ENCODE results near the gene RASSF1. TPM values are rescaled to one million over a fixed set of nuclear protein-coding genes. Genes with fewer than 3 reads are reported as not detected.

RASSF1 gene
- total RNA-seq, 2 donors from 2014 or later, result 9.4 to 17.2 TPM

DNA sequence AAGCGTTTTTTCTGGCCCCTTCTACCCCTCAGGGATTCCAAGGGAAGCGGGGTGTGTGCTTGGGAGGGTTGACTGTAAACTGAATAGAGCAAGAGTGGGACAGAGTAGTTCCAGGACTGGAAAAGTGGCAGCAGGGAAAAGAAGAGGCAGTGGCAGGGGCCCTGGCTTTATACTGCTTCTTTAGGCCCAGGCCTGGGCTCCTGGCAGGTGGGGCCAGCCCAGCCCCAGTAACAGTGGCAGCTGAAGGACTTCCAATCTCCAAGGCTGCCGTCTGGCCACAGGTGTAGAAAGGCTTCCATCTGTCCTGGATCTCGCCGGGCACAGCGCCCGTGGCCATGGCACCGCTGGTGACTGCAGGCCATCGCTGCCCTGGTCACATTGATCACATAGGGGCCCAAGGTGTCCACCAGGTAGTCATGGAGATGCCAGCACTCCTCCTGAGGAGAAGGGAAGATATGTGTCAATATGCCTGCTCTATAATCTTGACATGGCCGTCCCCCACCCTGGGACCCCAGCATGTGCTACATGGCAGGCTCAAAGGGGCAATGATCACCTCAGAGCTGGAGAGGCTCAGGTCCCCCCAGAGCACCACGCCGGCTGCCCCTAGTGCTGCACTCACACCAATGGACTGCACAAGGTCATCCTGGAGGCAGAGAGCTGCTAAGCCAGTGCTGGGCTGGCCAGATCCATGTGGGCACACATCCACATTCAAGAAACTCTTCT lies 47.4 kb downstream of the RASSF1 start:
- no peaks in the 10 kb centered on the region for H3K27me3 ChIP-seq (ENCODE audit: control insufficient read depth, insufficient read depth, low read length, poor library complexity, severe bottlenecking)
- H3K27ac ChIP-seq (ENCODE audit: low read depth, low read length), result peak overlapping the region; percentile 25
- H3K9me3 ChIP-seq (ENCODE audit: control insufficient read depth, low read length), result no peaks in the 10 kb centered on the region
- H3K4me1 ChIP-seq (ENCODE audit: control insufficient read depth, insufficient read depth, low read length), result no peaks in the 10 kb centered on the region
- Mint-ChIP-seq H3K4me1 (peaks cover 11% of the 10 kb centered on the region), H3K36me3 (ENCODE audit: low read depth) (peaks cover 26% of the 10 kb centered on the region), H3K4me3 (peak overlapping the region; percentile 74), H3K9me3 (no peaks in the 10 kb centered on the region), H3K27ac (peak overlapping the region; percentile 98), H3K27me3 (ENCODE audit: insufficient read depth) (no peaks in the 10 kb centered on the region)
- WGBS, 2 experiments (ENCODE audit: insufficient coverage in 1 of 2, insufficient read length in 1 of 2), result 91 to 92% methylated on average over 10 to 12 of the region's 12 CpGs
- H3K4me3 ChIP-seq (ENCODE audit: low read length), result no peak overlapping the region
- peaks cover 17% of the 10 kb centered on the region for H3K36me3 ChIP-seq (ENCODE audit: control insufficient read depth, insufficient read depth, low read length)
- DNase-seq, result peak; percentile 38
- TF ChIP-seq, protein P1, sequence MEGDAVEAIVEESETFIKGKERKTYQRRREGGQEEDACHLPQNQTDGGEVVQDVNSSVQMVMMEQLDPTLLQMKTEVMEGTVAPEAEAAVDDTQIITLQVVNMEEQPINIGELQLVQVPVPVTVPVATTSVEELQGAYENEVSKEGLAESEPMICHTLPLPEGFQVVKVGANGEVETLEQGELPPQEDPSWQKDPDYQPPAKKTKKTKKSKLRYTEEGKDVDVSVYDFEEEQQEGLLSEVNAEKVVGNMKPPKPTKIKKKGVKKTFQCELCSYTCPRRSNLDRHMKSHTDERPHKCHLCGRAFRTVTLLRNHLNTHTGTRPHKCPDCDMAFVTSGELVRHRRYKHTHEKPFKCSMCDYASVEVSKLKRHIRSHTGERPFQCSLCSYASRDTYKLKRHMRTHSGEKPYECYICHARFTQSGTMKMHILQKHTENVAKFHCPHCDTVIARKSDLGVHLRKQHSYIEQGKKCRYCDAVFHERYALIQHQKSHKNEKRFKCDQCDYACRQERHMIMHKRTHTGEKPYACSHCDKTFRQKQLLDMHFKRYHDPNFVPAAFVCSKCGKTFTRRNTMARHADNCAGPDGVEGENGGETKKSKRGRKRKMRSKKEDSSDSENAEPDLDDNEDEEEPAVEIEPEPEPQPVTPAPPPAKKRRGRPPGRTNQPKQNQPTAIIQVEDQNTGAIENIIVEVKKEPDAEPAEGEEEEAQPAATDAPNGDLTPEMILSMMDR (conservative IDR thresholded peaks at IDR 0.05), result no peak
- H3K9ac ChIP-seq (ENCODE audit: extremely low read depth, low read length, poor library complexity, severe bottlenecking), result no peak overlapping the region

DNA sequence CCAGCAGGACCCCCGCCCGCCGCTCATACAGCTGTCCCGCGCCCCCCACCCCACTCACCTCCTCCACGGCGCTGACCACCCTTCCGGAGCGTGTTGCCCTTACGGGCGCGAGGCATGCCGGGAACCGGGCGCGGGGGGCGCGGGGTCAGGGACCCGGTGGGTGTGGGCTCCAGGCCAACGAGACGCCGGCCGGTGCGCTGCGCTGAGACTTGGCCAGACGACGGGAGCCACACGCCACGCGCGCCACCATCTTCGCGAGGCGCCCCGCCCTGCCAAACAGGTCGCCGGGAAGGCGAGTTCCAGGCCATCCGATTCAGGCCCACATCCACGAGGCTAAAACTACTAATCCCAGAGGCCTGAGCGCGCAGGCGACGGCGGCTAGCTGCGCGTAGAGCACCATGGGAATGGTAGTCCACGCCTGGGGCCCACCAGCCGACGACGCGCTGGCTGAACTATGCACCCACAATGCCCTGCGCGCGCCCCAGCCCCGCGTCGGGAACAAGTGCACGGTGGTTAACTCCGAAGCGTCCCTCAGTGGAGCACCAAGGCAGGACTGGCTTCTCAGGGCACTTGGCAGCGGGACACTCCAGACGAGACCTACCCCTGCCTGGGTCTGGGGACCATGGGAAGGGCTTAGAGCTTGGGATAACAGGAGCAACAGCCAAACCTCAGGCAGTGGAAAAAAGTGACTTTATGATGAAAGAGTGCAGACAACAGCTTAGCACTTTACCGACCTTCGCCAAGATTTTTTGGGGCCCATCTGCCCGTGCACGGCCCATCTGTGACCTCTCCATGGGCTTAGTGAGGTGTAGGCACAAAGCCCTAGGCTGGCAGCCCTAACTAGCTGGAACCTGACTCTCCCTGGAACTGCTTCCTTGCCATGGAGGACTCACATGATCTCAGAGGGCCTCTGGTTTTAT lies 48.2 kb downstream of the RASSF1 start, which contains the start of gene IFRD2:
IFRD2 (minus strand) TSS at position 271 of the 920 bp plus-strand sequence; CDS start at position 116, 155 bp downstream.
- TF ChIP-seq, protein P1 (conservative IDR thresholded peaks at IDR 0.05), result no peak
- H3K9ac ChIP-seq (ENCODE audit: extremely low read depth, low read length, poor library complexity, severe bottlenecking), result peak within 1 kb of the TSS; percentile 57
- 5 to 7% methylated on average over 41 to 67 of the region's 67 CpGs for WGBS, 2 experiments (ENCODE audit: insufficient coverage in 1 of 2, insufficient read length in 1 of 2)
- peak within 1 kb of the TSS; percentile 35 for H3K27ac ChIP-seq (ENCODE audit: low read depth, low read length)
- peak within 1 kb of the TSS; percentile 98 for H3K27ac Mint-ChIP-seq
- no peaks in the 10 kb centered on the region for H3K27me3 Mint-ChIP-seq (ENCODE audit: insufficient read depth)
- peaks cover 25% of the 10 kb centered on the region for H3K36me3 ChIP-seq (ENCODE audit: control insufficient read depth, insufficient read depth, low read length)
- peak within 1 kb of the TSS; percentile 80 for H3K4me3 ChIP-seq (ENCODE audit: low read length)
- H3K4me1 Mint-ChIP-seq, result peaks cover 11% of the 10 kb centered on the region
- DNase-seq, result peak; percentile 99
- no peaks in the 10 kb centered on the region for H3K4me1 ChIP-seq (ENCODE audit: control insufficient read depth, insufficient read depth, low read length)
- H3K4me3 Mint-ChIP-seq, result peak within 1 kb of the TSS; percentile 74
- H3K27me3 ChIP-seq (ENCODE audit: control insufficient read depth, insufficient read depth, low read length, poor library complexity, severe bottlenecking), result no peaks in the 10 kb centered on the region
- peaks cover 31% of the 10 kb centered on the region for H3K36me3 Mint-ChIP-seq (ENCODE audit: low read depth)
- H3K9me3 Mint-ChIP-seq, result no peaks in the 10 kb centered on the region
- no peaks in the 10 kb centered on the region for H3K9me3 ChIP-seq (ENCODE audit: control insufficient read depth, low read length)

DNA sequence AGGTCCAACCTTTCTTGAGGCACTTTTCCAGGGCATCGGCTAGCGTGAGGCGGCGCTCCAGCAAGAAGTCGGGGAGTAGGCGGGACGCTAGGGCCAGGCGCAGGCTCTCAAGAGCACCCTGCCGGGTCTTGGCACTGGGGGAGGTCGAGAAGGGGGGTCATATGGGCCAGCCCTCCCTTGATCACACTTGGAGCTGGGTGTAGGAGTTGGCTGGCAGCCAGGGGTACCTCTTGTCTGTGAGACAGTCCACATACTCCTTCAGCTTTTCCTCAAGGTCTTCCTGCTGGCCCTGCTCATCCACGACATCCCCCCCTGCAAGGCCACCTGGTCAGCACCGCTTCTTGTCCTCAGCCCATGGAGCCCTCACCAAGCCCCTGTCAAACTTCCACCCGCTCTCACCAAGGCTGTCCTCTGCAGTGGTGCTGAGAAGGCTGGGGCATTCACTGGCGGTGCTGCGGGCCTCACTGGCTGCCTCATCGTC lies 50.4 kb downstream of the RASSF1 start:
- Mint-ChIP-seq H3K4me3 (no peak overlapping the region), H3K4me1 (peaks cover 11% of the 10 kb centered on the region), H3K27ac (no peak overlapping the region), H3K36me3 (ENCODE audit: low read depth) (peaks cover 30% of the 10 kb centered on the region), H3K9me3 (no peaks in the 10 kb centered on the region), H3K27me3 (ENCODE audit: insufficient read depth) (no peaks in the 10 kb centered on the region)
- WGBS, 2 experiments (ENCODE audit: insufficient coverage in 1 of 2, insufficient read length in 1 of 2), result 92 to 95% methylated on average over 12 to 16 of the region's 16 CpGs
- Histone ChIP-seq H3K27ac (ENCODE audit: low read depth, low read length) (no peak overlapping the region), H3K36me3 (ENCODE audit: control insufficient read depth, insufficient read depth, low read length) (peaks cover 29% of the 10 kb centered on the region), H3K4me1 (ENCODE audit: control insufficient read depth, insufficient read depth, low read length) (no peaks in the 10 kb centered on the region), H3K9me3 (ENCODE audit: control insufficient read depth, low read length) (no peaks in the 10 kb centered on the region), H3K9ac (ENCODE audit: extremely low read depth, low read length, poor library complexity, severe bottlenecking) (no peak overlapping the region), H3K4me3 (ENCODE audit: low read length) (no peak overlapping the region), H3K27me3 (ENCODE audit: control insufficient read depth, insufficient read depth, low read length, poor library complexity, severe bottlenecking) (no peaks in the 10 kb centered on the region)
- TF ChIP-seq, protein P1 (conservative IDR thresholded peaks at IDR 0.05), result no peak
- peak; percentile 31 for DNase-seq

Data from endodermal cell (in vitro differentiated cells).